K562 (cell line): Measurements from ENCODE around the gene TP53TG5. TPM values are rescaled to one million over a fixed set of nuclear protein-coding genes. Genes with fewer than 3 reads are reported as not detected.

Source experiments
- ARID1B ChIP-seq: fragments of 450-650 bp; IDR thresholded peaks from 2 replicates; pipeline ENCODE4 v1.6.1; 2016; ENCODE audit warnings: antibody characterized with exemption, mild to moderate bottlenecking, inconsistent platforms
- DACH1 ChIP-seq: fragments of 450-650 bp; IDR thresholded peaks from 2 replicates; pipeline ENCODE4 v1.6.1; 2018; ENCODE audit not compliant: partially characterized antibody
- FOS ChIP-seq: IDR thresholded peaks from 3 replicates; pipeline ENCODE4 v1.6.1; 2011; ENCODE audit not compliant: insufficient read length; ENCODE audit errors: extremely low read depth
- JUN ChIP-seq, 2 experiments: sonication (generic) in 1 of 2; formaldehyde crosslinking in 1 of 2; IDR thresholded peaks; 2 replicates each; pipeline versions ENCODE4 v1.6.1 to v1.8.0; 2012 to 2022; ENCODE audit warnings: borderline replicate concordance in 2 of 2, mild to moderate bottlenecking in 2 of 2, improper control_type of control experiment in 1 of 2, low read depth in 1 of 2, low read length in 1 of 2, missing genetic modification reagents in 1 of 2
- MAFG ChIP-seq: fragments of 450-650 bp; conservative IDR thresholded peaks from 2 replicates; pipeline ENCODE4 v1.6.1; 2016; ENCODE audit warnings: missing genetic modification characterization, missing compliant biosample characterization
- MYNN ChIP-seq, 2 experiments: sonication (generic); formaldehyde crosslinking in 1 of 2; IDR thresholded peaks; 2 replicates each; pipeline versions ENCODE4 v1.5.0 to v1.6.1; 2016 to 2020; ENCODE audit warnings: antibody characterized with exemption in 1 of 2, missing genetic modification reagents in 1 of 2
- NFIC ChIP-seq: fragments of 450-650 bp; IDR thresholded peaks from 2 replicates; pipeline ENCODE4 v1.6.1; 2017; ENCODE audit warnings: mild to moderate bottlenecking, inconsistent platforms
- NR2C1 ChIP-seq, 2 experiments: fragments of 450-650 bp; IDR thresholded peaks; 2 replicates each; pipeline ENCODE4 v1.6.1; 2017; ENCODE audit warnings: mild to moderate bottlenecking in 2 of 2, antibody characterized with exemption in 1 of 2, inconsistent platforms in 1 of 2, missing compliant biosample characterization in 1 of 2, missing genetic modification characterization in 1 of 2
- TAL1 ChIP-seq: fragments of 450-650 bp; IDR thresholded peaks from 2 replicates; pipeline ENCODE4 v1.6.1; 2016; ENCODE audit warnings: mild to moderate bottlenecking
- ZNF79 ChIP-seq: fragments of 250-450 bp; sonication (Bioruptor Pico); IDR thresholded peaks from 2 replicates; pipeline ENCODE4 v1.4.0; 2020; ENCODE audit warnings: low read depth, mild to moderate bottlenecking, moderate library complexity
- polyA plus RNA-seq, 8 experiments: library from polyadenylated mRNA; depleted of rRNA in 4 of 8; stranded (reverse) in 5 of 8; unstranded in 3 of 8; fragments of >200 nt; fragmentation: Nextera tagmentation in 2 of 8; fragmentation: Illumina TruSeq in 1 of 8; extraction: Ambion mirVana in 2 of 8; extraction: Trizol in 1 of 8; gene quantifications; 2 replicates each; pipeline versions ENCODE4 v1.2.1 to v1.2.3, GENCODE V29; 2011 to 2014; ENCODE audit warnings: inconsistent platforms in 1 of 8, missing spikeins in 1 of 8
- total RNA-seq, 7 experiments: library from RNA; depleted of rRNA in 6 of 7; stranded (reverse); fragments of >200 nt in 6 of 7; fragmentation: Illumina TruSeq in 2 of 7; extraction: Trizol in 2 of 7; gene quantifications; 2 replicates each; pipeline versions ENCODE4 v1.2.1 to v1.2.3, GENCODE V29; 2011 to 2021; ENCODE audit warnings: low replicate concordance in 1 of 7
- TF ChIP-seq, protein P1 (sequence below), 2 experiments: fragments of 450-650 bp; formaldehyde crosslinking in 1 of 2; IDR thresholded peaks; 2 replicates each; pipeline versions ENCODE4 v1.4.0 to v1.6.1; 2014 to 2020; ENCODE audit warnings: mild to moderate bottlenecking in 2 of 2, borderline replicate concordance in 1 of 2, low read depth in 1 of 2
- TF ChIP-seq, protein P2 (sequence below), 3 experiments: fragments of 200-800 bp in 1 of 3; sonication (Bioruptor generic) in 1 of 3; sonication (generic) in 1 of 3; formaldehyde crosslinking in 1 of 3; IDR thresholded peaks; 2 replicates each; pipeline versions ENCODE4 v1.6.1 to v1.8.0; 2016 to 2022; ENCODE audit warnings: mild to moderate bottlenecking in 2 of 3, missing compliant biosample characterization in 2 of 3, missing genetic modification characterization in 2 of 3, missing genetic modification reagents in 1 of 3
- TF ChIP-seq, protein P3 (sequence below): sonication (generic); formaldehyde crosslinking; IDR thresholded peaks from 2 replicates; pipeline ENCODE4 v1.9.0; 2022; ENCODE audit warnings: mild to moderate bottlenecking, missing genetic modification reagents

Gene TP53TG5
- total and polyA plus RNA-seq, 9 of the 15 experiments (the other 6 are each of a cell fraction or from before 2014, with no cell fraction given), result 0.04 to 0.05 (median 0.04) TPM; not detected in 6

DNA sequence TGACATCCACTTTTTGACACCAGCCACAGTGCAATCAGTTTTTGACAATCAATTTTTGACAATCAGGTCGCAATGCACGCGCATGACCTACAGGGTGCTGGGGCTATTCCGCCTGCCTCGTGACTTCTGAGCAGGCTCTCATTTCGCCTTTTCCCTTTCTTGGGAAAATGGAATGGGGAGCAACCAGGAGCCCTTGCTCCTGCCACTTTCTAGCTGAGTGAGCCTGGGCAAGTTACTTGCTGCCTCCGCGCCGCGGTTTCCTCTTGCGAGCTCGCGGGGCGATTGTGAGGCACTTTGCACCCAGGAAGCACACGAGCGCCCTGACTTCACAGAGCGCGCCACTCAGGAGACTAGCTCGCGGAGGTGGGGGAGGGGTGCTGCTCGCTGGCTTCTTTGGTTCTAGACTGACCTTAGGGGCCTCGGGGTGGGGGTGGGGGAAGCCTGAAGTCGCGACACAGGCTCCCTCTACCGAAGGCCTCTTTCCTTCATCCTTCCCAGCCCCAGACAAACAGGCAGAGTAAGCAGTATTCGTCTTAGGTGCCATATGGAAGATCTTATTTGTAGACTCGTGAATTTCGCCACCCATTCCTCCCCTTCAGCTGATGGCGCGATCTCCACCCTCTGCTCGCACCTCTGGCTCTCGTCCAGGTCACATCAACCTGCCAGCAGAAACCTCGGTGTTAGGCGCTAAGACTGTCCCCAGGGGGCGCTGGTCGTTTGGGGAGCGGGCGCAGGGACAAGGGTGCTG is 4.6 kb downstream of the TP53TG5 start (continued):
- TF ChIP-seq, protein P1, sequence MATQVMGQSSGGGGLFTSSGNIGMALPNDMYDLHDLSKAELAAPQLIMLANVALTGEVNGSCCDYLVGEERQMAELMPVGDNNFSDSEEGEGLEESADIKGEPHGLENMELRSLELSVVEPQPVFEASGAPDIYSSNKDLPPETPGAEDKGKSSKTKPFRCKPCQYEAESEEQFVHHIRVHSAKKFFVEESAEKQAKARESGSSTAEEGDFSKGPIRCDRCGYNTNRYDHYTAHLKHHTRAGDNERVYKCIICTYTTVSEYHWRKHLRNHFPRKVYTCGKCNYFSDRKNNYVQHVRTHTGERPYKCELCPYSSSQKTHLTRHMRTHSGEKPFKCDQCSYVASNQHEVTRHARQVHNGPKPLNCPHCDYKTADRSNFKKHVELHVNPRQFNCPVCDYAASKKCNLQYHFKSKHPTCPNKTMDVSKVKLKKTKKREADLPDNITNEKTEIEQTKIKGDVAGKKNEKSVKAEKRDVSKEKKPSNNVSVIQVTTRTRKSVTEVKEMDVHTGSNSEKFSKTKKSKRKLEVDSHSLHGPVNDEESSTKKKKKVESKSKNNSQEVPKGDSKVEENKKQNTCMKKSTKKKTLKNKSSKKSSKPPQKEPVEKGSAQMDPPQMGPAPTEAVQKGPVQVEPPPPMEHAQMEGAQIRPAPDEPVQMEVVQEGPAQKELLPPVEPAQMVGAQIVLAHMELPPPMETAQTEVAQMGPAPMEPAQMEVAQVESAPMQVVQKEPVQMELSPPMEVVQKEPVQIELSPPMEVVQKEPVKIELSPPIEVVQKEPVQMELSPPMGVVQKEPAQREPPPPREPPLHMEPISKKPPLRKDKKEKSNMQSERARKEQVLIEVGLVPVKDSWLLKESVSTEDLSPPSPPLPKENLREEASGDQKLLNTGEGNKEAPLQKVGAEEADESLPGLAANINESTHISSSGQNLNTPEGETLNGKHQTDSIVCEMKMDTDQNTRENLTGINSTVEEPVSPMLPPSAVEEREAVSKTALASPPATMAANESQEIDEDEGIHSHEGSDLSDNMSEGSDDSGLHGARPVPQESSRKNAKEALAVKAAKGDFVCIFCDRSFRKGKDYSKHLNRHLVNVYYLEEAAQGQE (IDR thresholded peaks at IDR 0.05; ENCODE audit: borderline replicate concordance), result peak; percentile 91
- TF ChIP-seq, protein P1 (CRISPR knock-in tag; IDR thresholded peaks at IDR 0.05; ENCODE audit: low read depth), result no peak
- TF ChIP-seq, protein P2, sequence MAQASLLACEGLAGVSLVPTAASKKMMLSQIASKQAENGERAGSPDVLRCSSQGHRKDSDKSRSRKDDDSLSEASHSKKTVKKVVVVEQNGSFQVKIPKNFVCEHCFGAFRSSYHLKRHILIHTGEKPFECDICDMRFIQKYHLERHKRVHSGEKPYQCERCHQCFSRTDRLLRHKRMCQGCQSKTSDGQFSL (CRISPR knock-in tag; IDR thresholded peaks at IDR 0.05), result no peak
- TF ChIP-seq, protein P2 (tag; IDR thresholded peaks at IDR 0.05), result 0 out of 4 replicates have a peak, but pooled peaks of 1 of the 2 experiments have one; percentile 28
- TF ChIP-seq MAFG (tag), result no peak
- 0 out of 2 replicates have a peak, but pooled peaks have one; percentile 60 for TF ChIP-seq JUN (IDR thresholded peaks at IDR 0.05; ENCODE audit: borderline replicate concordance, low read depth, low read length)
- no peak for TF ChIP-seq JUN (CRISPR knock-in tag; IDR thresholded peaks at IDR 0.05; ENCODE audit: borderline replicate concordance)
- TF ChIP-seq FOS, result no peak
- TF ChIP-seq NFIC, result peak; percentile 99
- peak; percentile 56 for TF ChIP-seq ARID1B
- TF ChIP-seq, protein P3, sequence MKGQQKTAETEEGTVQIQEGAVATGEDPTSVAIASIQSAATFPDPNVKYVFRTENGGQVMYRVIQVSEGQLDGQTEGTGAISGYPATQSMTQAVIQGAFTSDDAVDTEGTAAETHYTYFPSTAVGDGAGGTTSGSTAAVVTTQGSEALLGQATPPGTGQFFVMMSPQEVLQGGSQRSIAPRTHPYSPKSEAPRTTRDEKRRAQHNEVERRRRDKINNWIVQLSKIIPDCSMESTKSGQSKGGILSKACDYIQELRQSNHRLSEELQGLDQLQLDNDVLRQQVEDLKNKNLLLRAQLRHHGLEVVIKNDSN (CRISPR knock-in tag), result peak; percentile 48; the same call in 1 of the 2 replicates
- TF ChIP-seq NR2C1 (IDR thresholded peaks at IDR 0.05), result peak; percentile 23; the same call in 1 of the 2 replicates
- TF ChIP-seq NR2C1 (tag; IDR thresholded peaks at IDR 0.05), result peak; percentile 37
- TF ChIP-seq MYNN (IDR thresholded peaks at IDR 0.05), result 0 out of 2 replicates have a peak, but pooled peaks have one; percentile 46
- TF ChIP-seq MYNN (CRISPR knock-in tag; IDR thresholded peaks at IDR 0.05), result no peak
- TF ChIP-seq ZNF79, result no peak
- peak; percentile 57 for TF ChIP-seq DACH1
- no peak for TF ChIP-seq TAL1
